Measurements from ENCODE around the gene LST1. TPM values are rescaled to one million over a fixed set of nuclear protein-coding genes. Genes with fewer than 3 reads are reported as not detected.

The LST1 gene
- total RNA-seq, 4 donors from 2014 or later = 16.3 to 34.2 (median 19.2) TPM

DNA sequence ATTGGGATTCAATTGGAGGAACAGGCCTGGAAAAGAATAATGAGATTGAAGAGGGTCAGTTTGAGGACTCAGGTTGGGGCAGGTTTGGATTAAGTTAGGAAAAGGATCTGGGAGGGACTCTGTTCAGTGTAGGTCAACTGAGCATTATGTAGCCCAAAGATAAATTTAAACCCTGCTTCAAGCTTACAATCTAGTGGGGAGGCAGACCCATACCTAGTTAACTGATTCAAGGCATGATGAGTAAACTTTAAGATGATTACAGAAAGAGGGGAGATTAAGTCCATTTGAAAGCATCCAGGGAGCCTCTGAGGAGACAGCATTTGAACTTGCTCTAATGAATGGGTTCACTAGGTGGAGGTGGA is 25.4 kb upstream of the LST1 start:
- TF ChIP-seq, protein P1, sequence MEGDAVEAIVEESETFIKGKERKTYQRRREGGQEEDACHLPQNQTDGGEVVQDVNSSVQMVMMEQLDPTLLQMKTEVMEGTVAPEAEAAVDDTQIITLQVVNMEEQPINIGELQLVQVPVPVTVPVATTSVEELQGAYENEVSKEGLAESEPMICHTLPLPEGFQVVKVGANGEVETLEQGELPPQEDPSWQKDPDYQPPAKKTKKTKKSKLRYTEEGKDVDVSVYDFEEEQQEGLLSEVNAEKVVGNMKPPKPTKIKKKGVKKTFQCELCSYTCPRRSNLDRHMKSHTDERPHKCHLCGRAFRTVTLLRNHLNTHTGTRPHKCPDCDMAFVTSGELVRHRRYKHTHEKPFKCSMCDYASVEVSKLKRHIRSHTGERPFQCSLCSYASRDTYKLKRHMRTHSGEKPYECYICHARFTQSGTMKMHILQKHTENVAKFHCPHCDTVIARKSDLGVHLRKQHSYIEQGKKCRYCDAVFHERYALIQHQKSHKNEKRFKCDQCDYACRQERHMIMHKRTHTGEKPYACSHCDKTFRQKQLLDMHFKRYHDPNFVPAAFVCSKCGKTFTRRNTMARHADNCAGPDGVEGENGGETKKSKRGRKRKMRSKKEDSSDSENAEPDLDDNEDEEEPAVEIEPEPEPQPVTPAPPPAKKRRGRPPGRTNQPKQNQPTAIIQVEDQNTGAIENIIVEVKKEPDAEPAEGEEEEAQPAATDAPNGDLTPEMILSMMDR (IDR thresholded peaks at IDR 0.05) = no peak
- no peak for ATAC-seq (ENCODE audit: low FRiP score)
- DNase-seq (ENCODE audit: low spot score) = no peak

DNA sequence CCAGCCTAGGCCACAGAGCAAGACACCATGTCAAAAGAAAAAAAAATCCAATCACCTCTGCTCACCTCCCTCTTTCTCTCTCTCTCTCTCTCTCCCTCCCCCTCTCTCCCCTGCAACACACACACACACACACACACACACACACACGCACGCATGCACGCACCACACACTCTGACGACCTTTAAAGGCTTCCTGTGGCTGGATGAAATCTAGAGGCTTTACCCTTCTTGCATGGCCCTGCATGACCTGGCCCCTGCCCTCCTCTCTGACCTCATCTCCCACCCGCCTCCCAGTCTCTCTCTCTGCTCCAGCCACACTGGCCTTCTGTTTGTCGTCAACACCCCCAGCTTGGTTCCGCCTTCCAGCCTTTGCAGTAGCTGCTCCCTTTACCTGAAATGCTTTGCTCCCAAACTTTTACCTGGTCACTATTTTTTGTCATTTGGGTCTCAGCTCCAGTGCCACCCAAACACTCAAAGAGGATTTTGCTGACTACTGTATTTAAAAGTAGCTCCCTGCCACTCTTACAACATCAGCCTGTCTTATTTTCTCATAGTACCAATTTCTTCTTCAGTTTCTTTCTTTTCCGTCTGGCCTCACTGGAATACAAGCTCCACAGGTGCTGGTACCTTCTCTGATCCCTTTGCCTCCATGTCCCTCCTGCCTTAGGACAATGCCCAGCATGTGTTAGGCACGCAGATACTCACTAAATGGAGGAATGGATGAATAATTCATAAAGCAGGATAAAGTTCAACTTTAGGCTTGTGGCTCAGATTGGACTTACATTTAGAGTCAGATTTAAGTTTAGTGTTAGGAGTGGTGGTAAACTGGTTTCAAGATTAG is 18.3 kb upstream of the LST1 start:
- TF ChIP-seq, protein P1 (IDR thresholded peaks at IDR 0.05) = no peak
- ATAC-seq (ENCODE audit: low FRiP score) = no peak

DNA sequence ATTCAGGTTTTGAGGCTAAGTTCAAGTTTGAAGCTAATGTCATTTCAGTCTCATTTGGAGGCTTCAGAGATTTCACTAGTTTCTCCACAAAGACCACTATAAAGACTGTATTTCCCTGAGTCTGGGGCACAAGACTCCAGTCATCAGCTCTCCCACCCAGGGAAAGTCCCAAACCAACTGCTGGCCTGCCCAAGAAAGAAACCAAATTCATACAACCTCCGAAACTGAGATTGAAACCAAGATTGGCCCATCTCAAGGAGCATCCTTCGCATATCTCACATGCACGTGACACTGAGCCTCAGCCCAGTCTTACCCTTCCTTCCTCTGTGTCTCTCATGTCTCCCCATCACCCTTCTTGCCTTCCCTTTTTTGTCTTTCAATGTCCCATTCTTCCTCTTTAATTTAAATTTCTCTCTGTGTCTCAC is 17.5 kb upstream of the LST1 start:
- TF ChIP-seq, protein P1 (IDR thresholded peaks at IDR 0.05) = no peak
- ATAC-seq (ENCODE audit: low FRiP score) (no peak), DNase-seq (ENCODE audit: low spot score) (no peak)

More for the DNA sequence above, 18.3 kb upstream of the LST1 start:
- DNase-seq (ENCODE audit: low spot score) = no peak

DNA sequence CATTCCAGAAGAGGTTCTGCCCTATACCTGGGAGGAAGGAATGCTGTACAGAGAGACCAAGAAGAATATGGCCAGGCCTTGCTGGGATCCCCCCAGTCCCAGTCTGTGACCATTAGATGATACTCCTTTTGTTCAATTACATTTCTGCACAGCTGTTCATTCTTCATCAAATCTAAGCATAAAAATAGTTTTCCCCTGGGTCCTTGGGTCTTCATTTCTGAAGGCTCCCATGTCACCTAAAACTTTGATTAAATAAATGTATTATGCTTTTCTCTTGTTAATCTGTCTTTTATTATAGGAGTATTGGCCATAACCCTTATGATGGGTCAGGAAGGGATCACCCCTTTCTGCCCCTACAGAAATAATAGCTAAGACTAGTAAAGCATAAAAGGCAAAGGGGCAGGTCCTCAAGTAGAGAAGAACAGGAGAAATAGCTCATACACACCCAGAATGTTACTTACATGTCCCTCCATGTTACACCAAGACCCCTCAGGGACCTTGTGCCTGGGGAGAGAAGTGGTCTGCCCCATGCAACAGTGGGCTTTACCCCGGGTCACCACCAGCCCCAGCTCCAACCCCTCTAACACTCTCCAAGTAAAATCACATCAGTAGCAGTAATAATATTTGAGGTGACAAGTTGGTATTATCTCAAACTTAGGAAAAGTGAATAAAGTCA is 16.1 kb upstream of the LST1 start:
- DNase-seq (ENCODE audit: low spot score) = no peak
- ATAC-seq (ENCODE audit: low FRiP score) = no peak
- TF ChIP-seq, protein P1 (IDR thresholded peaks at IDR 0.05) = no peak

DNA sequence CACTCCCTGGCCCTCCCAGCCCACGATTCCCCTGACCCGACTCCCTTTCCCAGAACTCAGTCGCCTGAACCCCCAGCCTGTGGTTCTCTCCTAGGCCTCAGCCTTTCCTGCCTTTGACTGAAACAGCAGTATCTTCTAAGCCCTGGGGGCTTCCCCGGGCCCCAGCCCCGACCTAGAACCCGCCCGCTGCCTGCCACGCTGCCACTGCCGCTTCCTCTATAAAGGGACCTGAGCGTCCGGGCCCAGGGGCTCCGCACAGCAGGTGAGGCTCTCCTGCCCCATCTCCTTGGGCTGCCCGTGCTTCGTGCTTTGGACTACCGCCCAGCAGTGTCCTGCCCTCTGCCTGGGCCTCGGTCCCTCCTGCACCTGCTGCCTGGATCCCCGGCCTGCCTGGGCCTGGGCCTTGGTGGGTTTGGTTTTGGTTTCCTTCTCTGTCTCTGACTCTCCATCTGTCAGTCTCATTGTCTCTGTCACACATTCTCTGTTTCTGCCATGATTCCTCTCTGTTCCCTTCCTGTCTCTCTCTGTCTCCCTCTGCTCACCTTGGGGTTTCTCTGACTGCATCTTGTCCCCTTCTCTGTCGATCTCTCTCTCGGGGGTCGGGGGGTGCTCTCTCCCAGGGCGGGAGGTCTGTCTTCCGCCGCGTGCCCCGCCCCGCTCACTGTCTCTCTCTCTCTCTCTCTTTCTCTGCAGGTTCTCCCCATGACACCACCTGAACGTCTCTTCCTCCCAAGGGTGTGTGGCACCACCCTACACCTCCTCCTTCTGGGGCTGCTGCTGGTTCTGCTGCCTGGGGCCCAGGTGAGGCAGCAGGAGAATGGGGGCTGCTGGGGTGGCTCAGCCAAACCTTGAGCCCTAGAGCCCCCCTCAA is 13.8 kb upstream of the LST1 start, which contains the start of gene LTA:
TSS of gene LTA (plus strand) at position 249 of the 871 bp plus-strand sequence. CDS start at position 703, 454 bp downstream.
- ATAC-seq (ENCODE audit: low FRiP score) (no peak), DNase-seq (ENCODE audit: low spot score) (no peak)
- TF ChIP-seq, protein P1 (IDR thresholded peaks at IDR 0.05) = no peak

DNA sequence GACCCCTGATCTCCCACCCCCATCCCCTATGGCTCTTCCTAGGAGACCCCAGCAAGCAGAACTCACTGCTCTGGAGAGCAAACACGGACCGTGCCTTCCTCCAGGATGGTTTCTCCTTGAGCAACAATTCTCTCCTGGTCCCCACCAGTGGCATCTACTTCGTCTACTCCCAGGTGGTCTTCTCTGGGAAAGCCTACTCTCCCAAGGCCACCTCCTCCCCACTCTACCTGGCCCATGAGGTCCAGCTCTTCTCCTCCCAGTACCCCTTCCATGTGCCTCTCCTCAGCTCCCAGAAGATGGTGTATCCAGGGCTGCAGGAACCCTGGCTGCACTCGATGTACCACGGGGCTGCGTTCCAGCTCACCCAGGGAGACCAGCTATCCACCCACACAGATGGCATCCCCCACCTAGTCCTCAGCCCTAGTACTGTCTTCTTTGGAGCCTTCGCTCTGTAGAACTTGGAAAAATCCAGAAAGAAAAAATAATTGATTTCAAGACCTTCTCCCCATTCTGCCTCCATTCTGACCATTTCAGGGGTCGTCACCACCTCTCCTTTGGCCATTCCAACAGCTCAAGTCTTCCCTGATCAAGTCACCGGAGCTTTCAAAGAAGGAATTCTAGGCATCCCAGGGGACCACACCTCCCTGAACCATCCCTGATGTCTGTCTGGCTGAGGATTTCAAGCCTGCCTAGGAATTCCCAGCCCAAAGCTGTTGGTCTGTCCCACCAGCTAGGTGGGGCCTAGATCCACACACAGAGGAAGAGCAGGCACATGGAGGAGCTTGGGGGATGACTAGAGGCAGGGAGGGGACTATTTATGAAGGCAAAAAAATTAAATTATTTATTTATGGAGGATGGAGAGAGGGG is 12.6 kb upstream of the LST1 start:
- DNase-seq (ENCODE audit: low spot score) = no peak
- TF ChIP-seq, protein P1 (IDR thresholded peaks at IDR 0.05) = no peak
- no peak for ATAC-seq (ENCODE audit: low FRiP score)
